ENCODE measurements around the gene CUTA.

Gene CUTA

DNA sequence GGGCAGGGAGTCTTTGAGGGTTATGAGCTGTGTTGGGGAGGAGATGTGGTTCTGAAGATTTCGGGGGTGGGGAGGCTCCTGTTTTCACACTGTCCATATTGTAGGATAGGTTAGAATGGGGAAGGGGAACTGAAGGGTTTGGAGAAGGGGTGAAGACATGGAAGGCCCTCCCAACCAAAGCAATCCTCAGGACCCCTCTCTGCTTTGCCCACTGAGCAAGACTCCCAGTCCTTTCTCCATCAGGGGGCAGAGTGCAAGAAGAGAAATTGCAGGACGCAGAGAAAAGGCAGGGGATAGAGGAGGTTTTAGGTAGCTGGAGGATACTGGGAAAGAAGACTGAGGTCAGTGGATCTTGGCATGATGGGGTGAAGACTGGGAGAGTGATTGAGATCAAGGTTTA, 5.9 kb upstream of the CUTA start:
- no peak for DNase-seq (ENCODE audit: low read depth)

DNA sequence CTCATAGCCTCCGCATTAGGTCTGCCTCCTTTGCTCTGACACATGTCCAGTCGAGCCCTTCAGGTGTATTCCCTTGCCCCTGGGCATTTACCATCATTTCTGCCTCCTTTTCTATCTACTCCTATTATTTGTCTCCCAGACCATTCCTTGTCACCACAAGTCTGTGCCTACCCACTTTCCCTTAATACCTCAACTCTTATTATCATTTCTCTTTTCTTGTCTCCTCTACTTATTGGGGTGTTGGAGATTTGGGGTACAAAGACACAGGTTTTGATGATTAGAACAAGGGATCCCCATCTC, 3.4 kb upstream of the CUTA start:
- DNase-seq (ENCODE audit: low read depth): no peak

DNA sequence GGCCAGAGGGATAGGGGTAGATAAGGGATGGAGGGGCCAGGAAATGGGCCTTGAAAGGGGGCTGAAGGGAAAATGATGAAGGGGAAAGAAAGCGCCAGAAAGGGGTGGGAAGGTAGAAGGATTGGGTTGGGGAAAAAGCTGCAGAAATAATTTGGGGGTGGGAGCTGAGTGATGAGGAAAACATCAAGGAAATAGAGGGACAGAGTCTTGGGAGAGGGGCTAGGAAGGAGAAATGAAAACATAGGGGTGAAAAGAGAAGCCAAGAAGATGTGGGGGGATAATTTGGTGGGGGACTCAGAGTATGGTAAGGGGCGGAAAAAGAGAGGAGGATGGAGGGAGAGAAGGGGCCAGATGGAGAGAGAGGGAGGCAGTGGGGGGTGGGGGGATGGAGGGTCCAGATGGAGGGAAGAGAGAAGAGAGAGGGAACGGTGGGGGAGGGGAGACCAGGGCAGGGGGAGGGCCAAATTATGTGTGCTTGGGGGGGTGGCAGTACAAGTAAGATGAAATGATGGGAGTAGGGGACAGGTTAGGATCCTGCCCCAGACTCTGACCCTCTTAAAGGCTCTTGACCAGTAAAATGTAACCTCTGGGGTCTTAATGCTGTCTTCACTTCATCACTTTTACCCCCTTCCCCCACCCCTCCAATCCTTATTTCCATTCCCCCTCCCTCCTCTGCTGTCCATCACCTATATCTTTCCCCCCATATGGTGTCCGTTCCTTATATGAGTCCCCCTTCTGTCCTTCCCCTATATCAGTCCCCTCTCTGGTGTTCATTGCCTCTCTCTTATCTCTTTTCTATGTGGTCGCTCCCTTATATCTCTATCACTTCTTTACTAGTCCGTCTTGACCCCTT, 2.8 kb upstream of the CUTA start:
- DNase-seq (ENCODE audit: low read depth): no peak

- peak; percentile 68 for DNase-seq (ENCODE audit: low read depth)
These were observed 1.9 kb upstream of the CUTA start, which contains the start of gene SYNGAP1 for GRCh38 chr6:33419580-33420490. Gene SYNGAP1, plus strand, starts transcription at chr6:33420065. Its CDS starts 200 bp downstream, at chr6:33420265.

DNA sequence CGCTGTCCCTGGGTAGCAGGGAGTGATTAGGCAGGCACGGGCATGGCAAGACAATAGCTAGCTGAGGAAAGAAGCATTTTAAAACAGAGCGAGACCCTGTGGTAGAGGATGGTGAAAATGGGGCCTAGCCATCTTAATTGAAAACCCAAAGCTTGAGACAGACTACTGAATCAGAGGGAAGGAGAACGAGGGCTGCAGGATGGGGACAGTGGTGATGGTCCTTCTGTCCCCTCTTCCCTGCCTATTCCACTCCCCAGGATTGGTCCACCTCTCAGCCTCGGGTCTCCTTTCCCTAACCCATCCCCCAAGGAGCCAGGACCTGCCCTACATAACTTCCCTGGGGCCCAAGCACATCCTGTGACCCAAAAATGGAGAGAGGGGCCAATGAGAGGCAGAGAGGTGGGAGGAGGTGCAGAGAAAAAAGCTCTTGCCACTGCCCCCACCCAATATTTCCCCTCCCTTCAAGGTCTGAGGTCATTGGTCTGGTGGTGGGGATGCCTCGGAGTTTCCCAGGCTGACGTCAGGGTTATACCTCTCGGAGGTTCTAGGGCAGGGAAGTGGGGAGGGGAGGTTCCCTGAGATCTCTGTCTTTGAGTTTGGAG, 884 bp upstream of the CUTA start:
- no peak for DNase-seq (ENCODE audit: low read depth)

GRCh38 chr6:33417128-33417902, 592 bp downstream of the CUTA start:
- peak; percentile 64 for DNase-seq (ENCODE audit: low read depth)

DNA sequence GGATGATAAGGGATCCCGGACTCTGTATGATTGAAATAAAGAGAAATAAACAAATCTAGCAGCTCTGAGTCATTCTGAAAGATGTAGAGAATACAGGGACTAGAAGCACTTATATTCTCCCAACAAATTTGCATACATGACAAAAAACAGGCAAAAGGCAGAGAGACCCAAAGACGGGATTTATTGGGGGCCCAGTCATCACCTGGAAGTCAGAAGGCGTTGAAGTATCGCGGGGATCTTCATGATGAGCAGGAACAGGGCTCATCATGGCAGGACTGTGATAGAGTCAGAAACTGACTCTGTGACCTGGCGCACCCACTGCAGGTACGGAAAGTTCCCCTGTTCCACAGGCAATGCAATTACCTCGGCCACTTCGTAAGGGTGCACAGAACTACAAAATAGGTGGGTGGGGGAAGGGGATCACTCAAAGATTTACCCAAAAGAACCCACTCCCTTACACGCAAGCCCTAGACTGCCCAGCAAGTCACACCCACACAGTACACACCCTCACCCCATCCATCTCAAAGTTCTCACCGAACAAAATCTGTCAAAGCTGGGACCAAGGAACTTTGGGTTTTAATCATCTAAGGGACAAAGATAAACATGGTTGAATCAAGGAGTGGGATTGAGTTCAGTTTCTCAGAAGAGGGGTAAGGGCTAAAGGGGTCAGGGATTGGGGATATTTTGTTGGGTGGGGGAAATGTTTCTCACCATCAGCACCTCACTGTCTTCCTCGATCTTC, 1.4 kb downstream of the CUTA start:
- DNase-seq (ENCODE audit: low read depth): no peak

GRCh38 chr6:33415831-33416230, 2.1 kb downstream of the CUTA start:
- DNase-seq (ENCODE audit: low read depth): no peak

GRCh38 chr6:33414592-33415271, 3.2 kb downstream of the CUTA start:
- no peak for DNase-seq (ENCODE audit: low read depth)

DNA sequence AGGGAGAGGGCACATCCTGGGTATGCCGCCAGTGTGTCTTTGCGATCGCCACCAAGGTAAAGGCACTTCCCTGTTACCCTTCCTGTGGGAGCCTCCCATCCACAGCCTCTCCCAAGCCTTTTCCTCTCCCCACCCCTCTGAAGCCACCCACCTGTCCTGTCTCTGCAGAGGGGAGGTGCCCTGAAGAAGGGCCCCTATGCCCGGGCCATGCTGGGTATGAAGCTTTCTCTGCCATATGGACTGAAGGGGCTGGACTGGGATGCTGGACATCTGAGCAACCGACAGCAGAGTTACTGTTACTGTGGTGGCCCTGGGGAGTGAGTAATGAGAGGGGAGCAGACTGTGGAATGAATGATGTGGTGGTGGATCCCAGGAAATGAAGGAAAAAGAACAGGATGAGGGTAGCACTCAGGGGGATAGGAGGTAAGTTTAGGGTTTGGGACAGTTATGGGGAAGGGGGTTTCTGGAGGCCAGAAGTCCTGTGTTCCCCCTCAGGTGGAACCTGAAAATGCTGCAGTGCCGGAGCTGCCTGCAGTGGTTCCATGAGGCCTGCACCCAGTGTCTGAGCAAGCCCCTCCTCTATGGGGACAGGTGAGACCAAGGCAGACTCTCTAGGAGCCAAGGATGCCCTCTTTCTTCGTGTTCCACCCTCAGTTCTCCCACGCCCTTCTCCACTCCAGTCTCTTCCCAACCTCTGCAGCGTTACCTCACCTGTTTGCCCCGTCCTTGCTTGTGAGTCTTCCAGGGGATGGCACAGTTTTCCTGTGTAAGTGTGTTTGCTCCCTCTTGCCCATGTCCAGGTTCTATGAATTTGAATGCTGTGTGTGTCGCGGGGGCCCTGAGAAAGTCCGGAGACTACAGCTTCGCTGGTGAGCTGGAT, 4.4 kb downstream of the CUTA start:
- DNase-seq (ENCODE audit: low read depth): no peak

GRCh38 chr6:33412140-33413009, 5.5 kb downstream of the CUTA start:
- no peak for DNase-seq (ENCODE audit: low read depth)

- DNase-seq (ENCODE audit: low read depth): no peak
These were observed 6.3 kb downstream of the CUTA start for GRCh38 chr6:33411632-33412005.

DNA sequence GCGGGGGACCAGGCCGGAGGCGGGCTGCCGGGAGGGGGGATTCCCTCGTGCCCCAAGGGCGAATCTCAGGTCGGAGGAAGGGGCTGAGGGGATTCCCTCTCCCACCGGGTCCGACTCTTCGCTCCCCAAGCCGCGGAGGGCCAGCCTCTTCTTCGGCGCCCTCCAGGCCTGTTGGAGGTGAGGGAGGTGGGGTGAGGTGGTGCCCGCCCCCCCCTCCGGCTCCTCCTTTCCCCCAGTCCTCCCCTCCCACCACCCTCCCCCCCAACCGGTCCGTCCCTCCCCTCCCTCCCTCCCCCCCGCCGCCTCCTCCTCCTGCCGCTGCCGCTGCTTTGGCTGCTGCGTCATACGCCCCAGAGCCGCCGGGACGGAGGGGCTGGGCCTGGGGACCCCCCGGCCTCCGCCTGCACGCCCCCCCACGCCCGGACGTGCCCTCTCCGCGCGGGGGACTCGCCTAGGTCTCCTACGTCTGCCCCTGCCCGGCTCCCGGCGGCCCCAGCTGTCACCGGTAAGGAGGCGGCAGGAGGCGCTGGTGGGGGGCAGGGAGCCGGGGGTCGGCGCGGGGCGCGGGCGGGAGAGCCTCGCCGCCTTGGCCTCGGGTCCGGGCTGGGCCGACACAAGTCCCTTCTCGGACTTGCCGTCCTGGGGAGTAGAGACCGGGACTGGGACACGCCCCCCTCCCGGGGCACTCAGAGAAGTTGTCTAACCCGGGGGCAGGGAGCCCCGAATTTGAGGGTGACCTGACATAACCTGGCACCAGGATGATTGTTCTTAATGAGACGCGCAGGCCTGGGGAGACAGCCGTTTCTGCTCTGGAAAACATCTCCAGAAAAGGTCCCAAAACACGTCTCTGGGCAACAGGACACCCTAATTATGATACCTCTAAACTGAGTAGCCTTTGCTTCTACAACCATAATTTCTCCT, 6.9 kb downstream of the CUTA start, which contains the start of gene PHF1:
TSS of gene PHF1 (plus strand) at position 304 of the 921 bp plus-strand sequence. CDS start 1,250 bp downstream, outside the sequence.
- DNase-seq (ENCODE audit: low read depth): peak; percentile 88

- peak; percentile 99 for DNase-seq (ENCODE audit: low read depth)
These were observed 7.7 kb downstream of the CUTA start for GRCh38 chr6:33410050-33410710.

- peak; percentile 53 for DNase-seq (ENCODE audit: low read depth)
These were observed 10.7 kb downstream of the CUTA start for GRCh38 chr6:33407132-33407718.

DNA sequence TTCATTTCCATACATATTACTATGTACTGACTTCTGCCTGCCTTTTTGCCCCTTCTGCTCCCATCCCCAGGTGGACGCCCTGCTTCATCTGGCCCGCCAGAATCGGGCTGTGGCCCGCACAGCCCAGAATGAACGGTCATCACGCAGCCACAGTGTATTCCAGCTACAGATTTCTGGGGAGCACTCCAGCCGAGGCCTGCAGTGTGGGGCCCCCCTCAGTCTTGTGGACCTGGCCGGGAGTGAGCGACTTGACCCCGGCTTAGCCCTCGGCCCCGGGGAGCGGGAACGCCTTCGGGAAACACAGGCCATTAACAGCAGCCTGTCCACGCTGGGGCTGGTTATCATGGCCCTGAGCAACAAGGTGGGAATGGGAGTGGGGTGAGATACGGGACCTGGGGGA, 11.8 kb downstream of the CUTA start:
- DNase-seq (ENCODE audit: low read depth): no peak

Measured in fibroblast of gingiva (primary cell).